RWPE1 (cell line): ENCODE measurements around the gene PDSS2.

Experiments
- CTCF ChIA-PET: fragments of 350-600 bp; sonication (Branson Sonifier 250); formaldehyde crosslinking; extraction: SDS; loops from one replicate; lab custom pipeline; 2021; lab: Yijun Ruan, JAX
- POLR2A ChIA-PET: fragments of 400-600 bp; formaldehyde crosslinking; extraction: SDS; loops from one replicate; lab custom pipeline; 2020; ENCODE audit warnings: antibody characterized with exemption; ENCODE audit not compliant: low non-redundant PET; lab: Yijun Ruan, JAX
- DNase-seq: peaks from one replicate; pipeline ENCODE4 v3.0.0; 2012; ENCODE audit warnings: low spot score
- H3K27ac ChIP-seq: fragments of 450-650 bp; 2 replicates; pipeline ENCODE4 v1.5.1; 2017
- TF ChIP-seq, protein P1 (sequence below): fragments of 450-650 bp; conservative IDR thresholded peaks from 2 replicates; pipeline ENCODE4 v1.5.1; 2017; ENCODE audit warnings: low read depth, mild to moderate bottlenecking

PDSS2 gene

DNA sequence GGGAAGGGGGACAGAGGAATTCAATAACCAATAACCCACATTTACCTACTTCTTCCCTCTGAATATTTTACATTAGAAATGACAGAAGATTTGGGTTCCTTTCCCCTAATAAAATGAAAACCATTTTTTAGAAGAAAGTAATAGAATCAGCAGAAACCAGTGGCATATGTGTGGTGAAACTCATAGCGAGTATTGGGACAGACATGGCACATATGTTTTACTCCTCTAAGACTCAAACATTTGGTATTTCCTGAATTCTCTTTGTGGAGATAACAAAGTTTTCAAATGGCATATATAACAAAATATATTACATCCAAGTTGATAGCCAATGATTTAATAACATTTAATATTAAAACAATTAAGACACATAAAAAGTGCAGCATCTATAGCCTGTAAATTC, 331.2 kb downstream of the PDSS2 start:
- ChIA-PET CTCF (no interaction called here), POLR2A (no interaction called here)
- H3K27ac ChIP-seq = no peak overlapping the region
- no peak for DNase-seq
- TF ChIP-seq, protein P1, sequence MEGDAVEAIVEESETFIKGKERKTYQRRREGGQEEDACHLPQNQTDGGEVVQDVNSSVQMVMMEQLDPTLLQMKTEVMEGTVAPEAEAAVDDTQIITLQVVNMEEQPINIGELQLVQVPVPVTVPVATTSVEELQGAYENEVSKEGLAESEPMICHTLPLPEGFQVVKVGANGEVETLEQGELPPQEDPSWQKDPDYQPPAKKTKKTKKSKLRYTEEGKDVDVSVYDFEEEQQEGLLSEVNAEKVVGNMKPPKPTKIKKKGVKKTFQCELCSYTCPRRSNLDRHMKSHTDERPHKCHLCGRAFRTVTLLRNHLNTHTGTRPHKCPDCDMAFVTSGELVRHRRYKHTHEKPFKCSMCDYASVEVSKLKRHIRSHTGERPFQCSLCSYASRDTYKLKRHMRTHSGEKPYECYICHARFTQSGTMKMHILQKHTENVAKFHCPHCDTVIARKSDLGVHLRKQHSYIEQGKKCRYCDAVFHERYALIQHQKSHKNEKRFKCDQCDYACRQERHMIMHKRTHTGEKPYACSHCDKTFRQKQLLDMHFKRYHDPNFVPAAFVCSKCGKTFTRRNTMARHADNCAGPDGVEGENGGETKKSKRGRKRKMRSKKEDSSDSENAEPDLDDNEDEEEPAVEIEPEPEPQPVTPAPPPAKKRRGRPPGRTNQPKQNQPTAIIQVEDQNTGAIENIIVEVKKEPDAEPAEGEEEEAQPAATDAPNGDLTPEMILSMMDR = no peak

- DNase-seq = no peak
- POLR2A ChIA-PET = no interaction called here
- H3K27ac ChIP-seq = no peak overlapping the region
- TF ChIP-seq, protein P1 = no peak
- CTCF ChIA-PET = no interaction called here
Observed at GRCh38 chr6:107125771-107126170, 333.6 kb downstream of the PDSS2 start.

GRCh38 chr6:107124934-107125348, 334.4 kb downstream of the PDSS2 start:
- H3K27ac ChIP-seq = no peak overlapping the region
- no peak for DNase-seq
- ChIA-PET CTCF (no interaction called here), POLR2A (no interaction called here)
- TF ChIP-seq, protein P1 = no peak

DNA sequence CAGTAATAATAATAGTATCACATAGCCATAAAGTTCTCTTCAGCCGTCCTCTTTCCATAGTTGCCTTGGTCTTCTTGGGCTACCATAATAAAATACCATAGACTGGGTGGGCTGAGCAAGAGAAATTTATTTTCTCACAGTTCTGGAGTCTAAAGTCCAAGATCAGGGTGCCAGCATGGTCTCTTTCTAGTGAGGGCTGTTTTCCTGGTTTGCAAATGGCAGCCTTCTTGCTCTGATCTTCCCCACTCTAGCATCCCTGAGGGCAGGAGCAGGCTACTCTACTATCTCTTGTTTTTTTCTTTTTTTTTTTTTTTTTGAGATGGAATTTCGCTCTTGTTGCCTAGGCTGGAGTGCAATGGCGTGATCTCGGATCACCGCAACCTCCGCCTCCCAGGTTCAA, 335.9 kb downstream of the PDSS2 start:
- TF ChIP-seq, protein P1 = no peak
- CTCF ChIA-PET = no interaction called here
- no peak overlapping the region for H3K27ac ChIP-seq
- no peak for DNase-seq
- POLR2A ChIA-PET = no interaction called here

GRCh38 chr6:107122748-107123147, 336.6 kb downstream of the PDSS2 start:
- ChIA-PET CTCF (no interaction called here), POLR2A (no interaction called here)
- DNase-seq = no peak
- TF ChIP-seq, protein P1 = no peak
- no peak overlapping the region for H3K27ac ChIP-seq

DNA sequence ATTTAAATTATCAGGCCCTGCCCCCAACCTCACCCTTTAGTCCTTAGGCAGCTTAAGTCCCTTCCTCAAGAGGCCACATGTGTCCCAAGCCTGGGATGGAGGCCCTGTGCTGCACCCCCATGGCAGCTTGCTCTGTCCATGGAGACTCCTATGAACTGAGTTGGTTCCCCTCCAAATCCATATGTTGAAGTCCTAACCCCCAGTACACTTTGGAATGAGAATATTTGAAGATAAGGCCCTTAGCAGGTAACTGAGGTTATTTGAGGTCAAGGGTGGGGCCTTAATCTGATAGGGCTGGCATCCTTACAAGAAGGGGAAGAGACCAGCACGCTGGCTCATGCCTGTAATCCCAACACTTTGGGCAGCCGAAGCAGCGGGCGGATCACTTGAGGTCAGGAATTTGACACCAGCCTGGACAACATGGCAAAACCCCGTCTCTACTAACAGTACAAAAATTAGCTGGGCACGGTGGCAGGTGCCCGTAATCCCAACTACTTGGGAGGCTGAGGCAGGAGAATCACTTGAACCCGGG, 337.3 kb downstream of the PDSS2 start:
- ChIA-PET POLR2A (no interaction called here), CTCF (no interaction called here)
- no peak for DNase-seq
- no peak overlapping the region for H3K27ac ChIP-seq
- TF ChIP-seq, protein P1 = no peak
